K562 (cell line): ENCODE data around the gene PDE11A. TPM values are rescaled to one million over a fixed set of nuclear protein-coding genes. Genes with fewer than 3 reads are reported as not detected.

ENCODE experiments used
- ARID1B ChIP-seq: fragments of 450-650 bp; IDR thresholded peaks from 2 replicates; pipeline ENCODE4 v1.6.1; 2016; ENCODE audit warnings: antibody characterized with exemption, mild to moderate bottlenecking, inconsistent platforms
- CBX8 ChIP-seq: fragments of 200-600 bp; sonication (generic); IDR thresholded peaks from 2 replicates; pipeline ENCODE4 v1.6.1; 2012; ENCODE audit warnings: borderline replicate concordance, mixed run types, low read depth, mild to moderate bottlenecking, moderate library complexity, mixed read lengths, low read length, control low read depth, inconsistent platforms; ENCODE audit not compliant: poor library complexity, severe bottlenecking; ENCODE audit errors: extremely low read depth
- ELK1 ChIP-seq: sonication (generic); formaldehyde crosslinking; IDR thresholded peaks from 2 replicates; pipeline ENCODE4 v1.8.1; 2022; ENCODE audit warnings: missing genetic modification reagents
- MEF2A ChIP-seq: IDR thresholded peaks from 2 replicates; pipeline ENCODE4 v1.6.1; 2011; ENCODE audit warnings: low read depth, mild to moderate bottlenecking, low read length, moderate library complexity; ENCODE audit not compliant: control insufficient read depth
- NELFE ChIP-seq: IDR thresholded peaks from 2 replicates; pipeline ENCODE4 v1.6.1; 2011; ENCODE audit warnings: mild to moderate bottlenecking; ENCODE audit not compliant: insufficient read depth, insufficient read length
- RAD21 ChIP-seq, 2 experiments: fragments of 250-450 bp in 1 of 2; fragments of 450-650 bp in 1 of 2; sonication (Bioruptor Pico) in 1 of 2; formaldehyde crosslinking in 1 of 2; IDR thresholded peaks in 1 of 2; conservative IDR thresholded peaks in 1 of 2; 2 replicates each; pipeline versions ENCODE4 v1.4.0 to v1.8.0; 2020 to 2022; ENCODE audit warnings: mild to moderate bottlenecking in 2 of 2, moderate library complexity in 1 of 2
- REST ChIP-seq, 2 experiments: fragments of 450-650 bp; formaldehyde crosslinking in 1 of 2; IDR thresholded peaks; 2 replicates each; pipeline versions ENCODE4 v1.4.0 to v1.6.1; 2014 to 2020; ENCODE audit warnings: mild to moderate bottlenecking in 2 of 2, borderline replicate concordance in 1 of 2, low read depth in 1 of 2
- SNAPC5 ChIP-seq: fragments of 250-450 bp; sonication (Bioruptor Pico); IDR thresholded peaks from 2 replicates; pipeline ENCODE4 v1.8.0; 2021; ENCODE audit warnings: moderate library complexity, mild to moderate bottlenecking, inconsistent platforms
- TFAM ChIP-seq: fragments of 250-450 bp; sonication (Bioruptor Pico); conservative IDR thresholded peaks from 2 replicates; pipeline ENCODE4 v1.5.0; 2021; ENCODE audit warnings: mild to moderate bottlenecking, moderate library complexity
- TRIM25 ChIP-seq: fragments of 450-650 bp; IDR thresholded peaks from 2 replicates; pipeline ENCODE4 v1.7.0; 2016; ENCODE audit warnings: borderline replicate concordance
- ZFP36 ChIP-seq: fragments of 150-350 bp; IDR thresholded peaks from 2 replicates; pipeline ENCODE4 v1.6.1; 2018; ENCODE audit warnings: low read length, low read depth; ENCODE audit not compliant: partially characterized antibody
- ZKSCAN8 ChIP-seq: fragments of 200-800 bp; sonication (Bioruptor generic); IDR thresholded peaks from 2 replicates; pipeline ENCODE4 v1.6.1; 2016; ENCODE audit warnings: missing genetic modification characterization, missing compliant biosample characterization
- ZNF282 ChIP-seq: sonication (generic); formaldehyde crosslinking; IDR thresholded peaks from 2 replicates; pipeline ENCODE4 v1.8.1; 2023; ENCODE audit warnings: missing genetic modification reagents
- polyA plus RNA-seq, 8 experiments: library from polyadenylated mRNA; depleted of rRNA in 4 of 8; stranded (reverse) in 5 of 8; unstranded in 3 of 8; fragments of >200 nt; fragmentation: Nextera tagmentation in 2 of 8; fragmentation: Illumina TruSeq in 1 of 8; extraction: Ambion mirVana in 2 of 8; extraction: Trizol in 1 of 8; gene quantifications; 2 replicates each; pipeline versions ENCODE4 v1.2.1 to v1.2.3, GENCODE V29; 2011 to 2014; ENCODE audit warnings: inconsistent platforms in 1 of 8, missing spikeins in 1 of 8
- total RNA-seq, 7 experiments: library from RNA; depleted of rRNA in 6 of 7; stranded (reverse); fragments of >200 nt in 6 of 7; fragmentation: Illumina TruSeq in 2 of 7; extraction: Trizol in 2 of 7; gene quantifications; 2 replicates each; pipeline versions ENCODE4 v1.2.1 to v1.2.3, GENCODE V29; 2011 to 2021; ENCODE audit warnings: low replicate concordance in 1 of 7

PDE11A gene
- total and polyA plus RNA-seq, 9 of the 15 experiments (the other 6 are each of a cell fraction or from before 2014, with no cell fraction given): 3.2 to 22.1 (median 5.7) TPM

- no peak for TF ChIP-seq REST (IDR thresholded peaks at IDR 0.05; ENCODE audit: borderline replicate concordance)
- 0 out of 2 replicates have a peak, but pooled peaks have one; percentile 21 for TF ChIP-seq REST (CRISPR knock-in tag; IDR thresholded peaks at IDR 0.05; ENCODE audit: low read depth)
- TF ChIP-seq ZKSCAN8 (CRISPR knock-in tag): 0 out of 2 replicates have a peak, but pooled peaks have one; percentile 19
- no peak for TF ChIP-seq SNAPC5 (CRISPR knock-in tag)
- TF ChIP-seq TFAM (CRISPR knock-in tag): no peak
- no peak for TF ChIP-seq MEF2A
- peak; percentile 54 for TF ChIP-seq ZFP36
- TF ChIP-seq TRIM25: no peak
- TF ChIP-seq ARID1B: peak; percentile 43; the same call in 1 of the 2 replicates
- TF ChIP-seq RAD21 (CRISPR knock-in tag; conservative IDR thresholded peaks at IDR 0.05 in 1 of 2, IDR thresholded peaks at IDR 0.05 in 1 of 2): no peak
- no peak for TF ChIP-seq ELK1 (CRISPR knock-in tag)
- no peak for TF ChIP-seq ZNF282
- no peak for TF ChIP-seq CBX8
- TF ChIP-seq NELFE: no peak
Measured at GRCh38 chr2:177682836-177683660, 389.5 kb downstream of the PDE11A start (continued).
